IPS-18a (cell line): Measurements from ENCODE around the gene VASN.
"Not testable (repeated sequence)": the region's sequence is repeated elsewhere in the genome, so short reads cannot be mapped to it uniquely, and the experiment has no call there.

Source experiments
- H3K27ac ChIP-seq: one replicate; pipeline ENCODE4 v1.5.1; 2013; ENCODE audit warnings: low read length
- H3K27me3 ChIP-seq: one replicate; pipeline ENCODE4 v1.6.1; 2013; ENCODE audit warnings: mild to moderate bottlenecking, low read length; ENCODE audit not compliant: control insufficient read depth, insufficient read depth
- H3K36me3 ChIP-seq: one replicate; pipeline ENCODE4 v1.6.1; 2013; ENCODE audit warnings: low read depth, low read length; ENCODE audit not compliant: control insufficient read depth
- H3K4me1 ChIP-seq: one replicate; pipeline ENCODE4 v1.6.1; 2013; ENCODE audit warnings: low read depth, low read length; ENCODE audit not compliant: control insufficient read depth
- H3K4me3 ChIP-seq: one replicate; pipeline ENCODE4 v1.5.1; 2013; ENCODE audit warnings: low read length
- H3K9ac ChIP-seq: one replicate; pipeline ENCODE4 v1.6.1; 2013; ENCODE audit warnings: mild to moderate bottlenecking, low read length, moderate library complexity
- H3K9me3 ChIP-seq: one replicate; pipeline ENCODE4 v1.6.1; 2013; ENCODE audit warnings: low read depth, low read length; ENCODE audit not compliant: control insufficient read depth

VASN gene

DNA sequence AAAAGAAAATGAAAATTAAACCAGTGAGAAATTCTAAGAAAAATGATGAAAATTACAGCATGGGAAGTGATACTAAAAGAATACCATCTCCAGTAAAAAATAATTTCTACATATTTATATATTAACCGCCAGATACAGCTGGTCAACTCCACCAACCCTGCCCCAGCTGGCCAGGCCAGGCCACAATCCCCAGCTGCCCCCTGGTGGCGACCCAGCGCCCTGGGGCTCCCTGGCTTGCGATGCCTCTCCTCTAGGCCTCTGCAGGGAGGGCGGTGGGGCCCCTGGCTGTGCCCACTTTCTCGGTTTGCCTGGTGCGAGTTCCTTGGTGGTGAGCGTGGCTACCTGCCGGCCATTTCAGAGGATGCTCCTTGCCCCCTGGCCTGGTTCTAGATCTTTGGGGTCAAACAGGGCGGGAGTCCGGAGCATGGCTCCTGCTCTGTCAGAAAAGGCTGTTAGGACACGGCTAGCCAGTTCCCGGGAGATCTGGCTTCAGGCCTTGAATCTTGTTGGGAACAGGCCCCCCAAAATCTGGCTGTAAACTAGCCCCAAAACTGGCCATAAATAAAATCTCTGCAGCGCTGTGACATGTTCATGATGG lies 41.3 kb upstream of the VASN start:
- Histone ChIP-seq H3K27me3 (no peaks in the 10 kb centered on the region), H3K27ac (no peak overlapping the region), H3K9ac (no peak overlapping the region), H3K4me1 (peaks cover 12% of the 10 kb centered on the region), H3K4me3 (no peak overlapping the region), H3K36me3 (no peaks in the 10 kb centered on the region), H3K9me3 (no peaks in the 10 kb centered on the region)

DNA sequence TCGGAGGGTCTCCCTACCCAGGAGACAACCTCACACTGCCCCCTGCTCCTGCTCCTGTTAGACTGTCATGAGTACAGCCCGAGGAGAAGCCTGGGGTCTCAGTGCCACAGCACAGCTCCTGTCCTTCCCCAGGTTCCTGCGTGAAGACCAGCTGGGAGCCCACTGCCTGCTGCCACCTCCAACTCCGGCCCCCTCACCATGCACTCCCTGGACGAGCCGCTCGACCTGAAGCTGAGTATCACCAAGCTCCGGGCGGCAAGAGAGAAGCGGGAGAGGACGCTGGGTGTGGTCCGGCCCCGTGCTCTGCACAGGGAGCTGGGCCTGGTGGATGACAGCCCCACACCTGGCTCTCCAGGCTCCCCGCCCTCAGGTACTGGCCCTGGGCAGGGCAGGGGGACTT lies 39.6 kb upstream of the VASN start:
- no peak overlapping the region for H3K9ac ChIP-seq
- peaks cover 9% of the 10 kb centered on the region for H3K4me1 ChIP-seq
- H3K27me3 ChIP-seq, result no peaks in the 10 kb centered on the region
- H3K9me3 ChIP-seq, result no peaks in the 10 kb centered on the region
- H3K4me3 ChIP-seq, result no peak overlapping the region
- H3K36me3 ChIP-seq, result peaks cover 3% of the 10 kb centered on the region
- H3K27ac ChIP-seq, result no peak overlapping the region

DNA sequence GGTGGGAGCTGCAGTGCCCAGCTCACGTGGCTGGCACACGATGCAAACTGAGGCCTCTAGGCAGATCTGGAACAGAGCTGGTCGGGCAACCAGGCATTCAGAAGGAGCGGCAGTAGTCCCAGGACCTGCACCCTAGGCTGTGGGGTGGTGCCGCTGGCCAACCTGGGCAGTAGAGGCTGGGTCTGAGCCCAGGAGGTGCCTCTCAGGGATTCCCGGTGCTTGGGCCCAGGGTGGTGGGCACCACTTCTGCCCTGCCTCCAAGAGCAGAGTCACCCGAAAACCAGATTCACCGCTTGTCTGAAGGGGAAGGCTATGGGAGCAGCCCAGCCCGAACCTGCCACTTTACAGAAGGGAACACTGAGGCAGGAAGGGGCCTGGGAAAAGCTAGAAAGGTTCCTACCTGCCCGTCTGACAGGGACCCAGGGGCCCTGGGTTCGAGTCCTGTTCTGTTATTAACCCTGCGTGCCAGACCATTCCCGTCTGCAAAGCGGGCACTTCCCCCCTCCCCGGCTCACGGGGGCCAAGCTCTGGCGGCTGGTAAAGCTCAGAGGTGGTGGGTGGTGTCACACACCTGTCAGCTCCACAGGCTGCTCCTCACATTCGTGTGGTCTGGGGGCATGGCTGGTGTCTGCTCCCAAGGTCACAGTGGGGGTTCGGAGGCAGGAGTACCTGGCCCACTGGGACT lies 38.9 kb upstream of the VASN start:
- Histone ChIP-seq H3K9me3 (no peaks in the 10 kb centered on the region), H3K36me3 (peaks cover 3% of the 10 kb centered on the region), H3K4me1 (peaks cover 9% of the 10 kb centered on the region), H3K27me3 (no peaks in the 10 kb centered on the region), H3K27ac (no peak overlapping the region), H3K9ac (no peak overlapping the region), H3K4me3 (no peak overlapping the region)

DNA sequence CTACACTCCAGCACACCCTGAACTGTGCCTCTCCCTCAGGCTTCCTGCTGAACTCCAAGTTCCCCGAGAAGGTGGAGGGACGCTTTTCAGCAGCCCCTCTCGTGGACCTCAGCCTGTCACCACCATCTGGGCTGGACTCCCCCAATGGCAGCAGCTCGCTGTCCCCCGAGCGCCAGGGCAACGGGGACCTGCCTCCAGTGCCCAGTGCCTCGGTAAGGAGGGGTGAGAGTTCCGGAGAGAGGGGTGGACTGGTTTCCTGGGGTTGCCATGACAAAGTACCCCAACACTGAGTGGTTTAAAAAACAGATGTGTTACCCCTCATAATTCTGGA lies 38.4 kb upstream of the VASN start:
- Histone ChIP-seq H3K4me3 (no peak overlapping the region), H3K27me3 (no peaks in the 10 kb centered on the region), H3K36me3 (peaks cover 3% of the 10 kb centered on the region), H3K9ac (no peak overlapping the region), H3K4me1 (peaks cover 7% of the 10 kb centered on the region), H3K9me3 (no peaks in the 10 kb centered on the region), H3K27ac (no peak overlapping the region)

DNA sequence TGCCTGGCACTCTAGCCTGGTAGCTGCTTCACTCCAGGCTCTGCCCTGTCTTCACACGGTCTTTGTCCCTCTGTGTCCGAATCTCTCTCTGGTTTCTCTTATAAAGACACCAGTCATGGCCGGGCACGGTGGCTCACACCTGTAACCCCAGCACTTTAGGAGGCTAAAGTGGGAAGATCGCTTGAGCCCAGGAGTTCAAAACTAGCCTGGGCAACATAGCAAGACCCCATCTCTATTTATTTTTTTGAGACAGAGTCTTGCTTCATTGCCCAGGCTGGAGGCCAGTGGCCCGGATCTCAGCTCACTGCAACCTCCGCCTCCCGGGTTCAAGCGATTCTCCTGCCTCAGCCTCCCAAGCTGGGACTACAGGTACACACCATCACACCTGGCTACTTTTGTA lies 37.9 kb upstream of the VASN start:
- H3K27me3 ChIP-seq, H3K4me3 ChIP-seq, H3K4me1 ChIP-seq: not testable (repeated sequence)

DNA sequence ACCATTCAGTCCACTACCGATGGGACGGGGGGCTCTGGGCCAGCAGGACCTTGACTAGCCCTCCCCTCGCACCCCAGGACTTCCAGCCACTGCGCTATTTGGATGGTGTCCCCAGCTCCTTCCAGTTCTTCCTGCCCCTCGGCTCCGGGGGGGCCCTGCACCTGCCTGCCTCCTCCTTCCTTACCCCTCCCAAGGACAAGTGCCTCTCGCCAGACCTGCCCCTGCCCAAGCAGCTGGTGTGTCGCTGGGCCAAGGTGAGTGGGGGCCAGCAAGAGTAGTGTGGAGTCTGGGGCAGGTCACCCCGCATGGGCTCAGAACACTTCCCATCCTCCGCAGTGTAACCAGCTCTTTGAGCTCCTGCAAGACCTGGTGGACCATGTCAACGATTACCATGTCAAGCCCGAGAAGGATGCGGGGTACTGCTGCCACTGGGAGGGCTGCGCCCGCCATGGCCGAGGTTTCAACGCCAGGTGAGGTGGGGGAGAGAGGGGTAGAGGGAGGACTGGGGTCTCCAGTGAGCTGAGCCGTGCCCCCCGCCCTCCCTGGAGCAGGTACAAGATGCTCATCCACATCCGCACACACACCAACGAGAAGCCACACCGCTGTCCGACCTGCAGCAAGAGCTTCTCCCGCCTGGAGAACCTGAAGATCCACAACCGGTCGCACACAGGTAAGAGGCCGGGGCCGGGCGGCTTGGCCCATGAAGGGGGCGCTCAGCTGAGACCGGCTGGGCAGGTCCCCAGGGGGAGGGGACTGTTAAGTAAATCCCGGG lies 36.7 kb upstream of the VASN start:
- no peaks in the 10 kb centered on the region for H3K4me1 ChIP-seq
- H3K4me3 ChIP-seq, result no peak overlapping the region
- H3K27ac ChIP-seq, result no peak overlapping the region
- H3K36me3 ChIP-seq, result peaks cover 13% of the 10 kb centered on the region
- H3K9ac ChIP-seq, result no peak overlapping the region
- no peaks in the 10 kb centered on the region for H3K27me3 ChIP-seq
- H3K9me3 ChIP-seq, result no peaks in the 10 kb centered on the region

More for the DNA sequence above, 37.9 kb upstream of the VASN start:
- not testable (repeated sequence) for H3K36me3 ChIP-seq, H3K9me3 ChIP-seq, H3K9ac ChIP-seq, H3K27ac ChIP-seq

DNA sequence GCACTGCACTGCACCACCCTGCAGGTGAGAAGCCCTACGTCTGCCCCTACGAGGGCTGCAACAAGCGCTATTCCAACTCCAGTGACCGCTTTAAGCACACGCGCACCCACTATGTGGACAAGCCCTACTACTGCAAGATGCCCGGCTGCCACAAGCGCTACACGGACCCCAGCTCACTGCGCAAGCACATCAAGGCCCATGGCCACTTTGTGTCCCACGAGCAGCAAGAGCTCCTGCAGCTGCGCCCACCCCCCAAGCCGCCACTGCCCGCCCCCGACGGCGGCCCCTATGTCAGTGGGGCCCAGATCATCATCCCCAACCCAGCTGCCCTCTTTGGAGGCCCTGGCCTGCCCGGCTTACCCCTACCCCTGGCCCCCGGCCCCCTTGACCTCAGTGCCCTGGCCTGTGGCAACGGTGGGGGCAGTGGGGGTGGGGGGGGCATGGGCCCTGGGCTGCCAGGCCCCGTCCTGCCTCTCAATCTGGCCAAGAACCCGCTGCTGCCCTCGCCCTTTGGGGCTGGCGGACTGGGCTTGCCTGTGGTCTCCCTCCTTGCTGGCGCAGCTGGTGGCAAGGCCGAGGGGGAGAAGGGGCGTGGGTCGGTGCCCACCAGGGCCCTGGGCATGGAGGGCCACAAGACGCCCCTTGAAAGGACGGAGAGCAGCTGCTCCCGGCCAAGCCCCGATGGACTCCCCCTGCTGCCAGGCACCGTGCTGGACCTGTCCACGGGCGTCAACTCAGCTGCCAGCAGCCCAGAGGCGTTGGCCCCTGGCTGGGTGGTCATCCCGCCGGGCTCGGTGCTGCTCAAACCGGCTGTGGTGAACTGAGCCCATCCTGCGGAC lies 34.7 kb upstream of the VASN start:
- Histone ChIP-seq H3K9me3 (no peaks in the 10 kb centered on the region), H3K4me1 (no peaks in the 10 kb centered on the region), H3K36me3 (peaks cover 16% of the 10 kb centered on the region), H3K9ac (no peak overlapping the region), H3K4me3 (no peak overlapping the region), H3K27me3 (no peaks in the 10 kb centered on the region), H3K27ac (no peak overlapping the region)

DNA sequence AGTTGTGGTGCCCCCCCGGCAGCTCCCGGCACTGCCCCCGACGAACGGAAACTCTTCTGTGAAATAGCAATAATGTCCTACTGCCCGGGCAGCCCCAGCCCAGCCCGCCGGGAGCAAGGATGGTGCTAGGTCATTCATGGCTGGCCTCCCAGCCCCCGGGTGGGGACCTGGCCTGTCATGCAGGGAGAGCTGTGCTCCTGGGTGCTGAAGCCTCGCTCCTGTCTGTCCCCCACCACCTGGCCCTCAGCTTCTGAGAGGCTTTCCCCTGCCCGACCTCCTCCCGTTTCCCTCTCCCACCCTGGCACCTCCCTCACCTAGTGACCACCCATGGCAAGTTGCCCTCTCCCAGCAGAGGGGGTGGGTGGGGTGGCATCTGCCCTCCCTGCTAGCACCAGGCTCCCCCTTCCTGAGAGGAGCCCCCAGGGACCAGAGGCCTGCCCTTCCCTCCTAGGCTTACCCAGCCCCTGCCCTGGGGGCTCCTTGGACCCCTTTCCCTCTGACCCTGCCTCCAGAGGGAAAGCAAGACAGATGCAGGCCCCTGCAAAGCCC lies 34.0 kb upstream of the VASN start:
- H3K4me1 ChIP-seq, result no peaks in the 10 kb centered on the region
- peaks cover 16% of the 10 kb centered on the region for H3K36me3 ChIP-seq
- no peak overlapping the region for H3K27ac ChIP-seq
- no peaks in the 10 kb centered on the region for H3K27me3 ChIP-seq
- H3K9ac ChIP-seq, result no peak overlapping the region
- no peak overlapping the region for H3K4me3 ChIP-seq
- no peaks in the 10 kb centered on the region for H3K9me3 ChIP-seq

DNA sequence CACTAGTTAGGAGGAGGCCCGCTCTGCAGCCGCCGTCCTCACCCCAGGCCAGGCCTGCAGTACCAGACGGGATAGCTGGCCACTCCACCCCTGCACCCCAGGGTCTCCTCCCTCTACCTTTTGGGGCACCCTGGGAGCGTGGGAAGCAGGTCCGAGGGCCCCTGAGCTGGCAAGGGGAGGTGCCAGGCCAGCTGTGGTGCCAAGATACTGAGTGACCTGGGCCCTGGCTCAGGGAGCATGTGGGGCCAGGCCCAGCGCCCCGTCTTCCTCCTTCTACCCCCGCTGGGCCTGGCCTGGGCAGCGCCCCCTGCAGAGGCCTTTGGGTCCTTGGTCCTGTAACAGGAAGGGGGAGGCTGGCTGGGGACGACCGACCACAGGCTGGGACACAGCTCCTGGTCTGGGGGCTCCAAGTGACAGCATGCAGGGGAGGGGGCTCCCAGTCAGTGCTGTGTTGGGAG lies 33.5 kb upstream of the VASN start:
- H3K4me1 ChIP-seq, result no peaks in the 10 kb centered on the region
- H3K36me3 ChIP-seq, result peaks cover 16% of the 10 kb centered on the region
- H3K27me3 ChIP-seq, result no peaks in the 10 kb centered on the region
- no peak overlapping the region for H3K4me3 ChIP-seq
- no peak overlapping the region for H3K9ac ChIP-seq
- no peak overlapping the region for H3K27ac ChIP-seq
- H3K9me3 ChIP-seq, result no peaks in the 10 kb centered on the region

DNA sequence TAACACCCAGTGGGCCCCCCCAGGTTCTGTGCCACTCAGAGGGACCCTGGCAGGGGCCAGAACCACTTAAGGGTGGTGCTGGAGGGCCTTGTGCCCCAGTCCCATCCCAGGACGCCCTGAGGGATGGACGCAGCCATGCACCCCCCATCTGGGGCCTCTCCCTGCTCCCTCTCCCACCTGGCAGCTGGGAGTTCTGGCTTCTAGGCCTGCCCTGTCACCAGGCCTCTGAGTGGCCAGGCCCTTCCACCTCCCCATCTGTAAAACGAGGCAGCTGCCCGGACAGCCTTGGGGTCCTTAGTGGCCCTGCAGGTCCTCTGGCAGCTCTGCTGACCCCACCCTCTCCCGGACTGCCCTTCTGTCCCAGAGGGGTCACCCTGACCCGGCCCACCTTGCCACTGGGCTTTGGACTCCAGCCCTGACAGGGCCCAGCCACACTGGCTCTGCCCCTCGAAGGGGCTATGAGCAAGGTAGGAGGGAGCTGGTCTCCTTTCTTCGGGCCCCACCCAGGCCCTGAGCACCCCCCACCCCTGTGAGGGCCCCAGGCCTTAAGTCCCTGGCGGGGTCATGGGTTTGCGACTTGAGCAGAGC lies 32.8 kb upstream of the VASN start:
- Histone ChIP-seq H3K9ac (no peak overlapping the region), H3K4me3 (no peak overlapping the region), H3K36me3 (peaks cover 16% of the 10 kb centered on the region), H3K27ac (no peak overlapping the region), H3K4me1 (no peaks in the 10 kb centered on the region), H3K9me3 (no peaks in the 10 kb centered on the region), H3K27me3 (no peaks in the 10 kb centered on the region)

DNA sequence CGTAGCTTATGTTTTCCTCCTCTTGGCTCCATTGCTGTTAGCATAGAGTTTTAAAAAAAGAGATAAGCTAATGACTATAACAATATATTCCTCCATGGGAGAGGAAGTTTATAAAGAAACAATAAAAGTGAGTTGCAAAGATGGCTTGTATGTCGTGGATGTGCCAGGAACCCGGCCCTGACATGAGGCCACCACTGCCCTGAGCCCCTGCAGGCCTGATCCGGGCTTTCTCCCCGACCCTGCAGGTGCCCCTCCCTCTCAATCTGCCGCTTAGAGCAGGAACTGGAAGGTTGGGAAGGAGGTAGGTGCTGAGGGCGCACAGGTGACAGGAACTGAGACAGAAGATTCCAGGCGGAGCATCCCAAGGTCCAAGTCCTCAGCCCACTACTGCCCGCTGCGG lies 32.2 kb upstream of the VASN start:
- Histone ChIP-seq H3K4me1 (no peaks in the 10 kb centered on the region), H3K4me3 (no peak overlapping the region), H3K27ac (no peak overlapping the region), H3K9ac (no peak overlapping the region), H3K27me3 (no peaks in the 10 kb centered on the region), H3K36me3 (peaks cover 16% of the 10 kb centered on the region), H3K9me3 (no peaks in the 10 kb centered on the region)
